GM21390 (cell line): ENCODE results near the gene PACSIN1.

Experiments used
- ATAC-seq: cut with Tn5 transposase; IDR thresholded peaks from one replicate; pipeline ENCODE4 v1.9.1; 2021; ENCODE audit not compliant: unreplicated experiment

PACSIN1 gene

DNA sequence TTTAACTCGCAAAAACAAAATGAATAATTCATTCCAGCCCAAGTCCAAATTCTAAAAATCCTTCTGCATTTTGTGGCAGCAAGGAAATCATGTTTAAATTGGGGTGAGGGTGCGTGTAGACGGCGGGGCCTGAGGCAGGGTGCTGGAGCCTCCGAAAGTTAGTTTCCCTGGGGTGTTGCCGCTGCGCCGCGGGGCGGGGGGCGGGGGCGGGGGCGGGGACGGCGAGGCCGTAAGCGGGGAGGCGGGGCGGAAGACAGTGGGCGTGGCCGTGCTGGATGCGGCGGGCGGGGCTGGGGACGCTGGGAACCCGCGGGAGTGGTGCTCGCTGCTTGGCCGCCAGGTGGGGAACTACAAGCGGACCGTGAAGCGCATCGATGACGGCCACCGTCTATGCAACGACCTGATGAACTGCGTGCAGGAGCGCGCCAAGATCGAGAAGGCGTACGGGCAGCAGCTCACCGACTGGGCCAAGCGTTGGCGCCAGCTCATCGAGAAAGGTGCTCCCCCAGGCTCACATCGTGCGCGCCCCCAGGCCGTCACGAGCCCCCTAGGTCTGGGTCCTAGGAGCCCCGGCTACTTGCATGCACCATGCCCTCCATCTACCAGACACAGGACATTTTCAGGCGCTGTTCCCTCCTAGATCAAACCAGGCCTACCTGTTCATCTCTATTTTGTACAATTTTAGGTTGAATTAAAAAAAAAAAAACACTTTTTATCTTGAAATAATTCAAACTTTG is 61.3 kb downstream of the PACSIN1 start:
- peak; percentile 87 for ATAC-seq

DNA sequence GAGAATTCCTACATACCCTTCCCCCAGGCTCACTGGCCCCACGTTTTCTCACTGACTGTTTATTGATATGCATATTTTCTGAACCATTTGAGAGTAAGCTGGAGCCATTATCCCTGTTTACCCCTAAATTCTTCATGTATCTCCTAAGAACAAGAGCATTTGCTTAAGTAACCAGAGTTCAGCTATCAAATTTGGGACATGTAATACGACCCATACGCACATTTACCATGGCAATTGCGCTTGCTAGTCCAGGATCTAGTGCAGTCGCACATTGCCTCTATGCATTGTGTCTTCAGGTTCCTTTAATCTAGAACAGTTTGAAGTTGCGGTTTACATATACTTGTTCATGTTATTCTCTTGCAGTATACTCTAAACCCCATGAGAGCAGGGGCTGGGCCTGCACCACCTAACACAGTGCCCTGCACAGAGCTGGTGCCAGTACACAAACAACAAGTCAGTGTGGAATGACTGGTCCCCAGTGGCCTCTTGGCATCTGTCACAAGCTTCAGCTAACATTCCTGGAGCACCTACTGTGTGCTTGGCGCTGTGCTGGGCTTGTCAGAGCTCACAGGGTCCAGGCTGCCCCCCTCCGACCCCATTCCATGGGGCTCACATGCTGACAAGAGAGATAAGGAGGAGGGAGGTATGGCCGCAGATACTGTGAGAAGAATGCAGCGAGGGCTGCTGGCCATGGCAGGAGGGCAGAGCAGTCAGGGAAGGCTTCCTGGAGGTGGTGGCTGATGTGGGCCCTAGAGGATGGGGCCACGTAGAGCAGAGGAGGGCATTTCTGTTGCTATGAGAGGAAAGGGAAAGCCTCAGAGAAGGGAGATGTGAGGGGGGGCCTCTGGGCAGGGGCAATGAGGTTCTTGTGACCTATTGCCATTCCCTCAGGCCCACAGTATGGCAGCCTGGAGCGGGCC is 62.1 kb downstream of the PACSIN1 start:
- no peak for ATAC-seq

DNA sequence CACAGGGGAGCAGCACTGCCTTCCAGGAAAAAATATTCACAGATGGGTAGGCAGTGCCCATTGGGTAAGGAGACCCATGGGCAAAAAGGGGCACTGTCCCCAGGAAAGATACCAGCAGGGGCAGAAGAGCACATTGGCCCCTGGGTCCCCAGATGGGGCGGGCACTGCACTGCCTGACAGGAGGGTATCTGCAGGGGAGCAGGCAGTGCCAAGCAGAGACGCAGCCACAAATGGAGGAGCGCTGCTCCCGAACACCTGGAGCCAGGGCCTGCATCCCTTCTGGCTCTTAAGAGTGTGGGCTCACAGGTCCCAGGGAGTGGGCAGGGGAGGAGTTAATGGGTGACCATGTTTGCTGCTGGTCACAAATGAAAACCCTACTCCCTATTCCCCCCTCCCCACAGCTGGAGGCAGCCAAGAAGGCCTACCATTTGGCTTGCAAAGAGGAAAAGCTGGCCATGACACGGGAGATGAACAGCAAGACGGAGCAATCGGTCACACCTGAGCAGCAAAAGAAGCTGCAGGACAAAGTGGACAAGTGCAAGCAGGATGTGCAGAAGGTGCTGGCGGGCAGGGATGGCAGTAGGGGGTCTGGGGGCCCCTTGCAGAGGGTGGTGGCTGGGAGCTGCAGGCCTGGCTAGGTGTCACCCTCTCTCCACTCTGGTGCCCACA is 63.3 kb downstream of the PACSIN1 start:
- ATAC-seq = no peak

DNA sequence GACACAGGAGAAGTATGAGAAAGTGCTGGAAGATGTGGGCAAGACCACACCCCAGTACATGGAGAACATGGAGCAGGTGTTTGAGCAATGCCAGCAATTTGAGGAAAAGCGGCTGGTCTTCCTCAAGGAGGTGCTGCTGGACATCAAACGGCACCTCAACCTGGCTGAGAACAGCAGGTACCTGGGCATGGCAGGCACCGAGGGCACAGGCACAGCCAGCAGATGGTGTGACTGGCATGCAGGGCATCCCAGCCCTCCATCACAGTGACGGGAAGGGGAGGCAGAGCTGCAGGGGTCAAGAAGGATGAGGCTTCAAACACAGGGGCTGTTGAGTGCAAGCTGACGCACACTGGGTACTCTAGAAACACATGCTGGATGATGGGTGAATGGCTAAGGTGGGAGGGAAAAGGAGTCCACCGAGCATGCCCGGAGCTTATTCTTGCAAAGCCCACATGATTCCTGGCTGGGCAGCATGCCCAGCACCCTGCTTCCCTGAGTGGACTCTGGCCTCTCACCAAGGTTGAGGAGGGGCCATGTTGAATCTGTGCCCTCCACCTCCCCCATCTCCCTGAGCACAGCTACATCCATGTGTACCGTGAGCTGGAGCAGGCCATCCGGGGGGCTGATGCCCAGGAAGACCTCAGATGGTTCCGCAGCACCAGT is 63.9 kb downstream of the PACSIN1 start:
- ATAC-seq = no peak

DNA sequence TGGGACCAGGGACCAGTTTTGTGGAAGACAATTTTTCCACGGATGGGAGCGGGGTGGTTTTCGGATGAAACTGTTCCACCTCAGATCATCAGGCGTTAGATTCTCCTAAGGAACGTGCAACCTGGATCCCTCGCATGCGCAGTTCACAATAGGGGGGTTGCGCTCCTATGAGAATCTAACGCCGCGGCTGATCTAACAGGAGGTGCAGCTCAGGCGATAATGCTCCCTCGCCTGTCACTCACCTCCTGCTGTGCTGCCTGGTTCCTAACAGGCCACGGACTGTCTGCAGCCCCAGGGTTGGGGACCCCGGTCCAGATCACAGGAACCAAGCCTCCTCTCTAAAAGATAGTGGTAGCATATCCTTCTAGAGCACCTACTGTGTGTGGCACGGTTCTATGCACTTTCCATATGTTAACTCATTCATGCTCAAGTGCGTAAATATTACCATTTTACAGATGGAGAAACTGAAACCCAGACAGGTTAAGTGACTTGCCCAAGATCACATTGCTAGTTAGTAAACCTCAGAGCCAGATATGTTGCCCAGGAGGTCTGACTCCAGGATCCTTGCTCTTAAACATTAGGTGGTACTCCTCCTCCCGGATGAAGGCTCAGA is 65.0 kb downstream of the PACSIN1 start:
- ATAC-seq = no peak

DNA sequence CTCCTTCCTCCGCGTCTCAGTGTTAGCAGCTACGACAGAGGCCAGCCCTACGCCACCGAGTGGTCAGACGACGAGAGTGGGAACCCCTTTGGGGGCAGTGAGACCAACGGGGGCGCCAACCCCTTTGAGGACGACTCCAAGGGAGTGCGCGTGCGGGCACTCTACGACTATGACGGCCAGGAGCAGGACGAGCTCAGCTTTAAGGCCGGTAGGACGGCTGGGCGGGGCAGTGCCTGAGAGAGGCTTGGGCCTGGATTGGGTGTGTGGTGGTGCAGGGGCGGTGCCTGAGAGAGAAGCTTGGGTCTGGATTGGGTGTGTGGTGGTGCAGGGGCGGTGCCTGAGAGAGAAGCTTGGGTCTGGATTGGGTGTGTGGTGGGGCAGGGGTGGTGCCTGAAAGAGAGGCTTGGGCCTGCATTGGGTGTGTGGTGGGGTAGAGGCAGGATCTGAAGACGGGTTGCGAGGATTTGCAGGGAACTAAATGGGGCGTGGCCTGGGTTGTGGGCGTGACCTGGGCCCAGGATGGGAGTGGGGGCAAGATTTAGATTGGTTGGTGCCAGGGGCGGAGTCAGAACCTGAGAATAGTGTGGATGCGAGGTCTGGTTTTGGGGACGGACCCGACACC is 65.8 kb downstream of the PACSIN1 start:
- ATAC-seq = no peak

DNA sequence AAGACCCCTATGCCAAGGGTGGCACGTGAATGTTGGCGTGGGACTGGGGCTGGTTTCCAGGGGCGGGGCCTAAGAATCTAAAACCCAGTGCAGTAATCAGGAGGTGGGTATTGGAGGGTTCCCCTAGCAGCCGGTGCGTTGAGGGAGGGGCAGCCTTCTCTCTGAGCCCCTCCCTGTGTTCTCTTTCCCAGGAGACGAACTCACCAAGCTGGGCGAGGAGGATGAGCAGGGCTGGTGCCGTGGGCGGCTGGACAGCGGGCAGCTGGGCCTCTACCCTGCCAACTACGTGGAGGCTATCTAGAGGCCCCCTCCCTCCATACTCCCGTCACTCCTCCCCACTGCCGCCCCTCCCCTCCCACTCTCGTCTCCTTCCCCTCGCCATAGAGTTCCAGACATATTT is 66.4 kb downstream of the PACSIN1 start:
- no peak for ATAC-seq

DNA sequence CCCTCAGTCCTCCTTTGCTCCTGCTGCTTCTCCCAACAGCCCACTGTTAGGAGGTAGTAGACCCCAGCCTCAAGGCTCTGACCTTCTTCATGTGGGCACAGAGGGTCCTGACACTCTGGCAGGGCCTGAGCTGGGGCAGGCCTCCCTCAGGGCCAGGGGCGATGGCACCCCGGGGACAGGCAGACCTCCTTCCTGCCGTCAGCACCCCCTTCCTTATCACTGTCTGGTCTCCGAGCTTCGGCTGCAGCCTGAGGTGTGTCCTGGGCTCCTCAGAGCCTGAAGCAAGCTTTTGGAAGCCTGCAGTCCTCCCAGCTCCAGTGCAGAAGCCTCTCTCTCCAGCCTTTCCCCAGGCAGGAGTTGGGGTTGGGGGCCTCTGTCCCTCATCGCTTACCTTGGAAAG is 68.3 kb downstream of the PACSIN1 start:
- no peak for ATAC-seq

DNA sequence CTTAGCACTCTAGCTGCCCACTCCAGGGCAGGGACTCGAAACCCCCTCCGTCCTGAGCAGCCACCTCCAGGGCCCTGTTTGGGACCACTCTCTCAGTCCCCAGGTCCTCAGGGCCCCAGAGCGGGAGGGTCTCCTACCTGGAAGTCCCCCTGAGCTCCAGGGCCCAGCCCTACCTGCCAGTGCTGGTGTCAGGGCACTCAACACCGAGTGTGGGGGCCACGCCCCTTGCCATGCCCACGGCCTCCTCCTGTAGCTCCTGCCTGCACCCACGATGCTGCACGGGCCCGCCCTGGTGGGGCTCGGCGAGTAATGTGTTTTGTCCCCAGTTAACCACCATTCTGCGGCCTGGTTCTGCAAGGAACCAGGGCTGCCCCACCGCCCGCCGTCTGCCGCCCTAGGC is 68.8 kb downstream of the PACSIN1 start:
- ATAC-seq = no peak

DNA sequence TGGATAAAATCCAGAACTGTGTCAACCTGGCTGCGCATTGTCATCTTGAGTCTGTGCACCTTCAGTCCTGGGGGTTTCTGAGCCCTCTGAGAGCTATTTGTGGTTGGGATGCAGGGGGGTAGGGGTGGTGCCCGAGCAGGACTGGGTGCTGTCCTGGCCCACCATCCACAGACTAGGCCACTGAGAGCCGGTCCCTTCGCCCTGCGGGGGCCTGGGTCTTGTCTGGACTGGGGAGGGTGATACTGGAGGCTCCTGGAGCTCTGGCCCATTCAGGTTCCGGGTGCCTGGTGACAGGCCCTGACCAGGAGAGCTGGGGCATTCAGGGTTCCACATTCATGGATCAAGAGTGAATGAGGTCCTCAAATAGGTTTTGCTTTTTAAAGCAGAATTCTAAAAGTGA is 69.3 kb downstream of the PACSIN1 start:
- ATAC-seq = no peak

DNA sequence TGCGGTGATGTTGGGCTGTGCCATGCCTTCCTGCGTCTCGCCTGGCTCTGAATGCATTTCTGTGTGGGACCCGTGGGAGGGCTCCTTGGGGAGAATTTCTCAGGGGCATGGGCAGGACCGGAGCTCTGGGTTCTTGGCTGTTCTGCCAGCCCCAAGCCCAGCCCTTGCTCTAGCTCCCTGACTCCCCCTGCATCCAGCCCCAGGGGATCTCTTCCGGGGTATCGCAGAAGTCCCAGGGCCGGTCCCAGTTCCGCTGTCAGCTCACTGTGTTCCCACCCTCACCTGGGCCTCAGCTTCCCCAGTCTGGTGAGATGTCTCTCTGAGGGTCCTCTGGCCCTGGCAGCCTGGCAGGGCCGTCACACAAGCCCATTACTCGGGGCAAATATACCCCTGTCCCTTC is 69.8 kb downstream of the PACSIN1 start:
- no peak for ATAC-seq

DNA sequence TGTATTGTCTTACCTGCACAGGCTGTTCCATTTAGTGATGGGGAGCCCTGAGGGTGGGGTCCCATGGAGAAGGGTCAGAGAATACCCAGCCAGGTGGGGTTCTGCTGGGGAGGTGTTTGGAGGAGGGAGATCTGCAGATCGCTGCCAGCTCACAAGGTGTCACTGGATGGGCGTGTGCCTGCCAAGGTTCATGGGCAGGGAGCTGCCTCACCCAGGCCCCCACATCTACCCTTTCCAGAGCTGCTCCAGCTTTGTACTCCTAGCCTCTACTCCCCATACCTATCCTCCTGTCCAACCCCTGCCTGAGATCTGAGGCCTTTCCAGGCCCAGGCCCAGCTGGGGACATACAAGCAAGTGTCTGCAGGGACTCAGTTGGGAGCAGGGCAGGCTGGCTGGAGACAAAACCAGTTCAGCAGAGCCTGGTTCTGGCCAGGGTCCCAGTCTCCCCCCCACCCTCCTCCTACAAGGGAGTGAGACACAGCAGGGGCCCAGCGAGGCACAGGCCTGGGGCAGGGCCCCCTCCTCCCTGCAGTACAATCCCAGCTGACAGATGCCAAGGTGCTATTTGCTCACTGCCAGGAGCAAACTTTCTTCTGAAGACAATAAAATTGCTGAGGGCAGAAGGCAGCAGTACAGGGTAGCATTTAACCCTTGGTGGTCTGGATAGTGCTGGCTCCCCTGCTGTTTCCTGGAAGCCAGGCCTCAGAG is 70.5 kb downstream of the PACSIN1 start:
- no peak for ATAC-seq

DNA sequence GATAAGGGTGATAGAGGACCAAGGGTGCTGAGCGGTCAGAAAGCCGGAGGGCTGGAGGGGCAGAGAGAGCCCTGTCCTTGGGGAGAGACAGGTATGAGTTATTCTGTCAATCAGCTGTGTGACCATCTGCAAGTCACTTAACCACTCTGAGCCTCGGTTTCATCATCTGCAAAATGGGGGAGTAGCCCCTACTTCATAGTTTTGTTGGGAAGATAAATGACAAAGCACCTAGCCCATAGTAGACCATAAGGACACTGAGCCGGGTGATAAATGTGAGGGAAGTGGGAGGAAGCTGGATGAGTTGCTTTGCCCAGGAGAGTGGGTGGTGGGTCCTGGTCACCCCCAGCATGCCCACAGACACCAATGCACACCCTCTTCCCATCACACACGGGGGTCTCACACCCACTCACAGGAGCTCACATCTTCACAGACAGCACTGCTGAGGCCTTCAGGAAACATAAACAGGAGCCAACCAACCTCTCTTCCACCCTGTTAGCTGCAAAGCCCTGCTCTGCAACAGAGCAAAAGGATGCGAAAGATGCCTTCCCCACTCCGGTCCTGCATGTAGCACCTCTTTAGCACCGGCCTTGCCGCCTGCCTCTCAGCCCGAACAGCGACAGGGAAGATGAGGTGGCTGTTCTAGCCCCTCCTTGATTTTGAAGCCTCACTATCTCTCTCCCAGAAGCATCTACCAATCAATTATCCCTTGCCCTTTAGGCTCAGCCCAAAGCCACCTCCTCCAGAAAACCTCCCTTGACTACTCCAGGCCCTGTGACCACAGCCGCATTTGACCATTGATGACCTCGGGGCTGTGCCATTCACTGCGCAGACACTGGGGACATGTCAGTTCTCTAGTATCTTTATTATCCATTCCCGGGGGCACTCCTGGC is 71.3 kb downstream of the PACSIN1 start:
- ATAC-seq = no peak

DNA sequence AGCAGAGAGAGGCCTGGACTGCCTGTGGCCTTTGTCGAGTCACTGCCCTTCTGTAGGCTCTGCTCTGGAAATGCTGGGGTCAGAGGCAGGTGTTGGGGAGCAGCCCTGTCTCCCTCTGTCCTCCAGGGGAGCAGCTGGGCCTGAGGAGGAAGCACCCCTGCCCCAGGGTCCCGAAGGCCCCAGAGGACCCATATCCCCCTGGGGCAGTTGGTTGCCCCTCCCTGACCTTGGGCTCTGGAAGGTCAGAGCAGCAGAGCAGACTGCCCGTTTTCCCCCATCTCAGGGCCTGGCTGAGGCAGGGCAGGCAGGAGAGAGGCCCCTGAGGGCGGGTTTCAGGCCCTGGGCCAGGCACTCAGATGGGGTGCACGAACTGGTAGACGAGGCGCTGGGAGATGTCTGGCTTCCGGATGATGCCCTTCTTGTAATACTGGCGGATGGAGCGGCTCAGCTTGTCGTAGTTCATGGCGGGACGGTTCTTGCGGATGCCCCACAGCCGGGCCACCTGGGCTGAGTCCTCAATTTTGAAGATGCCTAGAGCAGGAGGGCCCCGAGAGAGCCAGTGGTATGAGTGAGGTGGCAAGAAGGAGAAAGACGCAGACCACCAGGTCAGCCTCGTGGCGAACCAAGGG is 72.2 kb downstream of the PACSIN1 start:
- no peak for ATAC-seq

DNA sequence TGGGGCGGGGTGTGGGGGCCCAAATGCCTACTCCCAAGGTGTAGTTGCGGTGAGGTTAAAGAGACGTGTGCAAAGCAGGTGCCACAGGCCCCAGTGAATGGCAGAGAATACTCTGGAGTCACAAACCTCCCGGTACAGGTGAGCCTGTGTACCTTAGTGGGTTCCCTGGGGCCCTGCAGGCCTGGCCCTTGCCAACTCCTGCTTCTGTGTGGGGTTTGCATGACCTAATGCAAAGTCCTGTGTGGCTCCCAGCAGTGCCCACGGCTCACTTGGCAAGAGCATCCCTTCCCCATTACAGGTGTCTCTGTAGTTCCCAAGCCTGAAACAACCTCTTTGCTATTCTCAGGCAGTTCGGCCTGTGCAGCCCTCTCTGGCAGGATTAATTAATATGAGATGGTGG is 72.7 kb downstream of the PACSIN1 start:
- no peak for ATAC-seq

DNA sequence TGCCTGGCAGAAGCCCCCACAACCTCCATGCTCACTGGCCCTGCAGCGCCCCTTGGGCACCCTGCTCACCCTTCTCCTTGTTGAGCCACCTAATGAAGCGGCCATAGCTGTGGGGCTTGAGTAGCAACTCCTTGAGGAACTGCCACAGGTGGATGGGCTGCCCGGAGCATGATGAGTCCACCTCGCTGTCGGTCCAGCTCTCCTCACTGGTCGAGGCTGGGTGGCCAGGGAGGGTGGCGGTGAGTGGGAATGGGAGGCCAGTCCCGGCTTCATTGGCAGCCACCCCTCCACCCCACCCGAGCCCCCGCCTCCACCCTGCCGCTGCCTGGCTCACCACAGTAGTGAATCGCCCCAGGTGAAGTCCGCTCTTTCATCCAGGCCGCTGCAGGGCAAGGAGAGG is 73.3 kb downstream of the PACSIN1 start:
- ATAC-seq = no peak

DNA sequence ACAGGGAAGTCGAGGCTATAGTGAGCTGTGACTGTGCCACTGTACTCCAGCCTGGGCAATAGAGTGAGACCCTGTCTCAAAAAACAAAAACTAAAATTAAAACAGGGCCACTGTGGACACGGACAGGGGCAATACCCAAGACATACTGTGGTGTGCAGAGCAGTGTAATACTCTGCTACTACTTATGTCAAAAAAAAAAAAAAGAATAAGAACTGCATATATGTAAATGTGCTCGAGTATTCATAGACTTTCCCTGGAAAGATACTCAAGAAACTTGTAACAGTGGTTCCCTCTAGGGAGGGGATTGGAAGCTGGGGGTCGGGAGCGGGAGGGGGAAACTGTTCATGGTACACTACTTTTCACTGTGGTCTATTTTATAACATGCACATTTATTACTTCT is 74.3 kb downstream of the PACSIN1 start:
- ATAC-seq = no peak

DNA sequence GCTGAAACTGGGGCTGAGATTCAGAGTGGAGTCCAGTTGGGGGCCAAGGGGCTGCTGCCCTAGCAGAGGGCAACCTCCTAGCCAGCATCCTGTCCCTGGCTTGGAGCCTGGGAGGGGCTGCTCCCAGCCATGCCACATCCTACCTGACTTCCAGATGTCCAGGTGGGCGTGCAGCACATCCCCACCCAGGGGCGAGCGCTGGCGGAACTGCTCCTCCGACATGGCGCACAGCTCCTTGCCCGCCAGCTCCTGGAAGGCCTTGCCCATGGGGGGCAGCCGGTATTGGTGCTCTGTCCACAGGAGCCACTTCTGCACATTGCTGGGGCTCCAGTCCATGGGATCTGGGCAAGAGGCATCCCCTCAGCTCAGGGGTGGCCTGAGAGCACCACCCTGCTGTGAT is 75.0 kb downstream of the PACSIN1 start:
- no peak for ATAC-seq
